Glutamatergic neuron (in vitro differentiated cells): ENCODE results near the gene NOP16. TPM values are rescaled to one million over a fixed set of nuclear protein-coding genes. Genes with fewer than 3 reads are reported as not detected.

Source experiments
- DNase-seq: peaks from one replicate; pipeline ENCODE4 v3.0.0; 2022
- H3K27ac Mint-ChIP-seq: one replicate; pipeline ENCODE4 v1.8.0; 2020; ENCODE audit warnings: mild to moderate bottlenecking, mixed read lengths, inconsistent platforms; ENCODE audit not compliant: unreplicated experiment
- H3K27me3 Mint-ChIP-seq: one replicate; pipeline ENCODE4 v1.8.0; 2020; ENCODE audit warnings: mild to moderate bottlenecking, moderate library complexity, mixed read lengths, inconsistent platforms; ENCODE audit not compliant: unreplicated experiment
- H3K36me3 Mint-ChIP-seq: one replicate; pipeline ENCODE4 v1.8.0; 2020; ENCODE audit warnings: mild to moderate bottlenecking, mixed read lengths, inconsistent platforms; ENCODE audit not compliant: unreplicated experiment
- H3K4me1 Mint-ChIP-seq: one replicate; pipeline ENCODE4 v1.8.0; 2020; ENCODE audit warnings: mild to moderate bottlenecking, low read depth, mixed read lengths, inconsistent platforms; ENCODE audit not compliant: unreplicated experiment
- H3K4me3 Mint-ChIP-seq: one replicate; pipeline ENCODE4 v1.8.0; 2020; ENCODE audit warnings: mild to moderate bottlenecking, mixed read lengths, inconsistent platforms; ENCODE audit not compliant: unreplicated experiment
- H3K9me3 Mint-ChIP-seq: one replicate; pipeline ENCODE4 v1.8.0; 2020; ENCODE audit warnings: mild to moderate bottlenecking, moderate library complexity, mixed read lengths, inconsistent platforms; ENCODE audit not compliant: unreplicated experiment
- total RNA-seq: library from RNA; stranded (reverse); fragmentation: NEBNext Ultra II Directional; extraction: Animal tissue kit (Norgen Biotek cat#: 25700); gene quantifications from one replicate; pipeline ENCODE4 v1.2.1, GENCODE V29; 2021; ENCODE audit not compliant: unreplicated experiment
- TF ChIP-seq, protein P1 (sequence below): fragments of 200-600 bp; sonication (generic); IDR thresholded peaks from one replicate; pipeline ENCODE4 v1.5.0; 2021; ENCODE audit not compliant: partially characterized antibody, unreplicated experiment

The NOP16 gene
- total RNA-seq, 1 donor from 2014 or later, result 18.6 TPM

DNA sequence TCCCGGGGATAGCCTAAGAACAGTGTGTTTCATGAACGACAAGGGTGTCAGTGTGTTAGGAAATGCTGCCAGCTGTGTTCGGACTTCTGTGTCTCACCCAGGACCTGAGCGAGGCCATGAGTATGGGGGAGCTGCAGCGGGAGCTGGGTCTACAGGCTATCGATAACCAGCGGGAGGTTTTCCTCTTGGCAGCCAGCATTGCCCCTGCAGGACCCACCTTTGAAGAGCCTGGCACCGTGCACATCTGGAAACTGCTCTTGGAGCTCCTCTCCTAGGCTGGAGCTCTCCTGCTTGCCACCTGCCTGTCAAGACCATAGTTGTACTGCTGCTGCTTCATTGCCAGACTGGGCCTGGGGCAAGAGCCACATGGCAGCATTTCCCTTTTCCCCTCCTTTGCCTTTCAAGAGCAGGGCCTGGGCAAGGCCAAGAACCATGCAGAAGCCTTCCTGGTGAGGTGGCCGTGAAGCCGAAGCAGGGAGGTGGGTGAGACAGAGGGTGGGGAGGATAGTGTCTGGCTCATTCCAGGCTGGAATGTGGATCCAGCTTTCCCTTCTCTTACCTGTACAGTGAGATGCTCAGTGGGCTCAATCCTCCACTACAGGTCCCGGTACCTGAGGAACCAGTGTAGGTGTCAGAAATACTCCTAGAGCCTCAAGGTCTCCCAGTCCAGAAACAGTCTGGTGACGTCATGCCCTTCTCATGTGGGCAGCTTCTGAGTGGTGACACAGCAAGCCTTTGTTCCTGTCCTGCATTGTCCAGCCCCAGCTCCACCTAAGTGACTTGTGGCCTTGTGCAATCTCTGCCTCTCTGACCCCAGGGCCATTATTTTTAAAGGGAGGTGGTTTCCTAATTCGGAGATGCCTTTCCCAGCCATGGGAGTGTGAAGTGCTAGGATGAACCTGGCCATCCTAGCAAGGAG is 16.5 kb downstream of the NOP16 start:
- DNase-seq, result no peak
- TF ChIP-seq, protein P1, sequence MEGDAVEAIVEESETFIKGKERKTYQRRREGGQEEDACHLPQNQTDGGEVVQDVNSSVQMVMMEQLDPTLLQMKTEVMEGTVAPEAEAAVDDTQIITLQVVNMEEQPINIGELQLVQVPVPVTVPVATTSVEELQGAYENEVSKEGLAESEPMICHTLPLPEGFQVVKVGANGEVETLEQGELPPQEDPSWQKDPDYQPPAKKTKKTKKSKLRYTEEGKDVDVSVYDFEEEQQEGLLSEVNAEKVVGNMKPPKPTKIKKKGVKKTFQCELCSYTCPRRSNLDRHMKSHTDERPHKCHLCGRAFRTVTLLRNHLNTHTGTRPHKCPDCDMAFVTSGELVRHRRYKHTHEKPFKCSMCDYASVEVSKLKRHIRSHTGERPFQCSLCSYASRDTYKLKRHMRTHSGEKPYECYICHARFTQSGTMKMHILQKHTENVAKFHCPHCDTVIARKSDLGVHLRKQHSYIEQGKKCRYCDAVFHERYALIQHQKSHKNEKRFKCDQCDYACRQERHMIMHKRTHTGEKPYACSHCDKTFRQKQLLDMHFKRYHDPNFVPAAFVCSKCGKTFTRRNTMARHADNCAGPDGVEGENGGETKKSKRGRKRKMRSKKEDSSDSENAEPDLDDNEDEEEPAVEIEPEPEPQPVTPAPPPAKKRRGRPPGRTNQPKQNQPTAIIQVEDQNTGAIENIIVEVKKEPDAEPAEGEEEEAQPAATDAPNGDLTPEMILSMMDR, result no peak
- H3K36me3 Mint-ChIP-seq, result peaks cover 8% of the 10 kb centered on the region
- H3K27ac Mint-ChIP-seq, result no peak overlapping the region
- H3K9me3 Mint-ChIP-seq, result peaks cover 6% of the 10 kb centered on the region
- no peak overlapping the region for H3K4me3 Mint-ChIP-seq
- H3K4me1 Mint-ChIP-seq, result peaks cover 5% of the 10 kb centered on the region
- peaks cover 6% of the 10 kb centered on the region for H3K27me3 Mint-ChIP-seq

DNA sequence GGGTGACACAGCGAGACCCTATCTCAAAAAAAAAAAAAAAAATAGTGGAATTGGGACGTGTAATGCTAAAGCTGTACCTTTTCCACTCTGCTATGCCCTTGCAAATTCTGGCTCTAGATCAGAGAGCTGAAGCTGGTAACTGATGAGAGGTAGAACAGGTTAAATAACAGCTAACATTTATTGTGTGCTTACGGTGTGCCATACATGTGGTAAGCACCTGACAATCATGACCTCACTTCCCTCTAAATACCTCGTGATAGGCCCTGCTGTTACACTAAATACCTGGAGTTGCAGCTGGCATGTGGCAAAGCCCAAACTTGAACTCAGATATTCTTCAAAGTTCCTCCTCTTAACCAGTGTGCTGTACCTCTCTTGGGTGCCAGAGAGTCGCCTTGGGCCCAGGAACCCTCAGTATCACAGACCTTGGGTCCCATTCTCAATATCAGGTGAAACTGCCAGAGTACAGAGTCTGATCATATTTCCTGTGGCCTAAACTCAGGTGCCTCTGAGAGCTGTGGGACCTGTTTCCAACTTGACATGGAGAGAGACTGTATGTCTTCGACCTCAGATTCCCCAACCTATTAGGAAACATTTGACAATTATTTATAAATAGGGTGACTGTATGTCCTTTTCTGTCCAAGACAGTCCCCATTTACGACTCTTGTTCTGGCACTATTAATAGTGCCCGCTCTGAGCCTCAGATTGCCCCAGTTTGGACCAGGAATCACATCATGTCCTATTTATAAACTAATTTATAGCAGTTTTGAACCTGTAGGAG is 18.3 kb downstream of the NOP16 start:
- TF ChIP-seq, protein P1, result no peak
- H3K36me3 Mint-ChIP-seq, result peaks cover 8% of the 10 kb centered on the region
- peaks cover 9% of the 10 kb centered on the region for H3K27me3 Mint-ChIP-seq
- no peak for DNase-seq
- no peak overlapping the region for H3K27ac Mint-ChIP-seq
- H3K9me3 Mint-ChIP-seq, result peaks cover 10% of the 10 kb centered on the region
- peaks cover 8% of the 10 kb centered on the region for H3K4me1 Mint-ChIP-seq
- H3K4me3 Mint-ChIP-seq, result no peak overlapping the region

DNA sequence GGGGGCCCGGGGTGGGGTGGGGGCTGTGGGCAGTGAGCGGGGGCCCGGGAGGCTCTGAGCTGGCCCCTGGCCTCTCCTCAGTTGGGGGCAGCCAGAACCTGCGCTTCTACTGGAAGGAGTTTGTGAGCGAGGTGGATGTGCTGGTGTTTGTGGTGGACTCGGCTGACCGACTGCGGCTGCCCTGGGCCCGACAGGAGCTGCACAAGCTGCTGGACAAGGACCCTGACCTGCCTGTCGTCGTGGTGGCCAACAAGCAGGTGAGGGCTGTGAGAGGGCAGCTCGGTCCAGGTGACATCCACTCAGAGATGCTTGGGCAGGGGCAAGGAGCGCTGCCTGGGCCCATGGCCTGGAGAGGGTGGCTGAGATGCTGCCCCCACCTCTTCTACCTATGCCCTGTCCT is 19.7 kb downstream of the NOP16 start:
- Mint-ChIP-seq H3K4me1 (peaks cover 8% of the 10 kb centered on the region), H3K4me3 (no peak overlapping the region), H3K27ac (no peak overlapping the region), H3K27me3 (peaks cover 11% of the 10 kb centered on the region), H3K9me3 (peaks cover 10% of the 10 kb centered on the region), H3K36me3 (peaks cover 8% of the 10 kb centered on the region)
- DNase-seq, result no peak
- TF ChIP-seq, protein P1, result no peak

DNA sequence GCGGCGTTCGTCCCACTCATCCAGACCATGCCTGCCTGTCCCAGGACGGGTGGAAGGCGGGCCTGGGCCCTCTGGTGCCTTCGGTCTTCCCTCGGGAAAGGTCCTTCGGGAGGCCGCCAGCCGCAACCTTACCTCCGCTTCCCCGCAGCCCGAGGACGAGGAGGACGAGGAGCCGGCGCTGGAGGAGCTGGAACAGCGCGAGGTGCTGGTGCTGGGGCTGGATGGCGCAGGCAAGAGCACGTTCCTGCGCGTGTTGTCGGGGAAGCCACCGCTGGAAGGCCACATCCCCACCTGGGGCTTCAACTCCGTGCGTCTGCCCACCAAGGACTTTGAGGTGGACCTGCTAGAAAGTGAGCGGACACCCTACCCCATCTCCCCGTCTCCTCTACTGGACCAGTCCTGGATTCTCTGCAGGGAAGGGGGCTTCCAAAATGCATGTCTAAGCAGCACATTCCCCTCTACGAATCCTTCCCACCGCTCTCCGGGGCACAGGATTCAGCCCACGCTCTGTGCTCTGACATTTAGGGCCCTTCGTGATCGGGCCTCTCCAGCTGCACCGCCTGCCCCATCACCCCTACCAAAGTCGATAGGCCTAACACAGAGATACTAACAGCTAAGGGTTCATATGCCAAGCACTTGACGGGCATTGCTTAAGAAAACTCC is 22.0 kb downstream of the NOP16 start:
- H3K9me3 Mint-ChIP-seq, result peaks cover 10% of the 10 kb centered on the region
- peak; percentile 41 for DNase-seq
- TF ChIP-seq, protein P1, result no peak
- H3K27me3 Mint-ChIP-seq, result peaks cover 11% of the 10 kb centered on the region
- peak overlapping the region; percentile 72 for H3K27ac Mint-ChIP-seq
- H3K4me3 Mint-ChIP-seq, result peak overlapping the region; percentile 77
- H3K36me3 Mint-ChIP-seq, result peaks cover 8% of the 10 kb centered on the region
- peaks cover 11% of the 10 kb centered on the region for H3K4me1 Mint-ChIP-seq
